HCT116 (cell line): ENCODE results near the gene ACOX3. TPM values are rescaled to one million over a fixed set of nuclear protein-coding genes. Genes with fewer than 3 reads are reported as not detected.

Source experiments
- ATAC-seq: fragments of 200-7000 bp; cut with Tn5 transposase; 2 replicates; pipeline ENCODE4 v1.9.1; 2020; ENCODE audit warnings: mild to moderate bottlenecking, moderate library complexity
- BruUV-seq: library from RNA; stranded (reverse); fragments of 400-500 nt; replicated peaks from 2 replicates; lab custom pipeline; 2021; lab: Mats Ljungman, UMichigan
- CTCF ChIA-PET: fragments of 300-600 bp; sonication (Branson Sonifier 250); formaldehyde crosslinking; loops from one replicate; lab custom pipeline; 2021; ENCODE audit warnings: antibody characterized with exemption; lab: Charles Lee
- POLR2A ChIA-PET: fragments of 300-600, 350-600 bp; sonication (Branson Sonifier 250); formaldehyde crosslinking; loops from one replicate; lab custom pipeline; 2021; ENCODE audit warnings: antibody characterized with exemption; lab: Charles Lee
- RAD21 ChIA-PET, 2 experiments: fragments of 300-600 bp; sonication (Branson Sonifier 250); formaldehyde crosslinking; loops; one replicate each; lab custom pipeline; 2023; ENCODE audit warnings: low total read pairs in 2 of 2; ENCODE audit not compliant: uncharacterized antibody in 2 of 2, unreplicated experiment in 2 of 2, low non-redundant PET in 1 of 2; lab: Charles Lee
- DNase-seq: peaks from one replicate; pipeline ENCODE4 v3.0.0-alpha.2; 2010; ENCODE audit warnings: low read depth, low spot score
- H2AFZ ChIP-seq: fragments of 200-600 bp; shearing (Covaris generic), sonication (generic); 2 replicates; pipeline ENCODE4 v1.6.1; 2017; ENCODE audit warnings: low read depth, mixed run types, mixed read lengths, antibody characterized with exemption, low read length; ENCODE audit not compliant: poor library complexity, severe bottlenecking
- H3K27ac ChIP-seq: 2 replicates; pipeline ENCODE4 v1.5.1; 2012; ENCODE audit warnings: low read depth, low read length
- H3K27me3 ChIP-seq: fragments of 200-600 bp; sonication (generic); 2 replicates; pipeline ENCODE4 v1.6.1; 2016; ENCODE audit warnings: mixed run types, low read length, mixed read lengths; ENCODE audit not compliant: insufficient read depth
- H3K36me3 ChIP-seq, 2 experiments: fragments of 200-500 bp in 1 of 2; fragments of 200-600 bp in 1 of 2; sonication (Bioruptor generic) in 1 of 2; sonication (generic) in 1 of 2; 2 replicates each; pipeline versions ENCODE4 v1.5.1 to v1.6.1; 2014 to 2016; ENCODE audit warnings: low read length in 2 of 2, inconsistent platforms in 1 of 2, mixed read lengths in 1 of 2, mixed run types in 1 of 2; ENCODE audit not compliant: insufficient read depth in 2 of 2, control insufficient read depth in 1 of 2
- H3K4me1 ChIP-seq, 2 experiments: fragments of 200-600 bp in 1 of 2; sonication (generic) in 1 of 2; 2 replicates each; pipeline versions ENCODE4 v1.5.1 to v1.6.1; 2012 to 2017; ENCODE audit warnings: low read length in 2 of 2, inconsistent platforms in 1 of 2, mild to moderate bottlenecking in 1 of 2, mixed read lengths in 1 of 2, mixed run types in 1 of 2, moderate library complexity in 1 of 2; ENCODE audit not compliant: insufficient read depth in 2 of 2, control insufficient read depth in 1 of 2
- H3K4me2 ChIP-seq: fragments of 200-600 bp; sonication (generic); 2 replicates; pipeline ENCODE4 v1.6.1; 2017; ENCODE audit warnings: mixed run types, low read length, mixed read lengths
- H3K4me3 ChIP-seq, 2 experiments: fragments of 200-600 bp in 1 of 2; sonication (generic) in 1 of 2; replicated peaks in 1 of 2; 2 replicates each; pipeline ENCODE4 v1.5.1; 2011 to 2016; ENCODE audit warnings: low read length in 2 of 2, control low read depth in 1 of 2, low read depth in 1 of 2, mild to moderate bottlenecking in 1 of 2, mixed read lengths in 1 of 2, mixed run types in 1 of 2
- H3K79me2 ChIP-seq: fragments of 200-600 bp; sonication (generic); 2 replicates; pipeline ENCODE4 v1.6.1; 2017; ENCODE audit warnings: mild to moderate bottlenecking, mixed run types, low read length, moderate library complexity, mixed read lengths; ENCODE audit not compliant: insufficient read depth
- H3K9ac ChIP-seq: fragments of 200-600 bp; sonication (generic); 2 replicates; pipeline ENCODE4 v1.6.1; 2016; ENCODE audit warnings: low read length, mixed read lengths
- H3K9me2 ChIP-seq: fragments of 200-600 bp; sonication (generic), shearing (Covaris generic); 2 replicates; pipeline ENCODE4 v1.6.1; 2017; ENCODE audit warnings: mixed run types, mild to moderate bottlenecking, moderate library complexity; ENCODE audit not compliant: insufficient read depth
- H3K9me3 ChIP-seq, 2 experiments: fragments of 200-500 bp in 1 of 2; fragments of 200-600 bp in 1 of 2; sonication (Bioruptor generic) in 1 of 2; sonication (generic) in 1 of 2; 2 replicates each; pipeline ENCODE4 v1.6.1; 2014 to 2017; ENCODE audit warnings: low read length in 2 of 2, mixed read lengths in 2 of 2, inconsistent platforms in 1 of 2, low read depth in 1 of 2, mild to moderate bottlenecking in 1 of 2, mixed run types in 1 of 2, moderate library complexity in 1 of 2; ENCODE audit not compliant: control insufficient read depth in 1 of 2, insufficient read depth in 1 of 2
- H4K20me1 ChIP-seq: fragments of 200-600 bp; sonication (generic), shearing (Covaris generic); 2 replicates; pipeline ENCODE4 v1.6.1; 2017; ENCODE audit warnings: mixed run types, mild to moderate bottlenecking, moderate library complexity; ENCODE audit not compliant: insufficient read depth
- ATF3 ChIP-seq: IDR thresholded peaks from 2 replicates; pipeline ENCODE4 v1.6.1; 2012
- CBX3 ChIP-seq: IDR thresholded peaks from 2 replicates; pipeline ENCODE4 v1.6.1; 2012; ENCODE audit warnings: low read depth
- EGR1 ChIP-seq: IDR thresholded peaks from 2 replicates; pipeline ENCODE4 v1.6.1; 2012; ENCODE audit warnings: low read depth
- ELF1 ChIP-seq: IDR thresholded peaks from 2 replicates; pipeline ENCODE4 v1.6.1; 2012; ENCODE audit warnings: low read depth, borderline replicate concordance
- EZH2 ChIP-seq: fragments of 200-600 bp; sonication (generic); IDR thresholded peaks from 2 replicates; pipeline ENCODE4 v1.6.1; 2017; ENCODE audit warnings: antibody characterized with exemption, mixed run types
- EZH2phosphoT487 ChIP-seq: fragments of 200-600 bp; IDR thresholded peaks from 2 replicates; pipeline ENCODE4 v1.6.1; 2018; ENCODE audit warnings: antibody characterized with exemption, borderline replicate concordance
- POLR2A ChIP-seq: IDR thresholded peaks from 2 replicates; pipeline ENCODE4 v1.7.0; 2011; ENCODE audit warnings: borderline replicate concordance; ENCODE audit not compliant: insufficient read depth, insufficient read length; ENCODE audit errors: extremely low read depth
- RAD21 ChIP-seq: IDR thresholded peaks from 2 replicates; pipeline ENCODE4 v1.6.1; 2012; ENCODE audit warnings: low read depth, mild to moderate bottlenecking
- SIN3A ChIP-seq: IDR thresholded peaks from 2 replicates; pipeline ENCODE4 v1.6.1; 2012; ENCODE audit warnings: low read depth
- SRF ChIP-seq: IDR thresholded peaks from 2 replicates; pipeline ENCODE4 v1.6.1; 2012; ENCODE audit warnings: low read depth
- ZNF274 ChIP-seq: fragments of 200-500 bp; sonication (Bioruptor generic); IDR thresholded peaks from 2 replicates; pipeline ENCODE4 v1.6.1; 2014; ENCODE audit warnings: mild to moderate bottlenecking, low read depth, low read length, inconsistent platforms
- intact Hi-C: fragments of 100-400 bp; cut with micrococcal nuclease; formaldehyde crosslinking; loops from 2 replicates; pipeline ENCODE4 v1.10.0; 2022
- total RNA-seq: library from RNA; stranded (reverse); gene quantifications from one replicate; pipeline ENCODE4 v1.2.1, GENCODE V29; 2021; ENCODE audit not compliant: unreplicated experiment
- TF ChIP-seq, protein P1 (sequence below), 3 experiments: fragments of 200-600 bp in 1 of 3; sonication (generic) in 1 of 3; IDR thresholded peaks in 2 of 3; conservative IDR thresholded peaks in 1 of 3; 2 replicates each; pipeline ENCODE4 v1.5.1; 2012 to 2017; ENCODE audit warnings: low read depth in 2 of 3, low read length in 2 of 3, antibody characterized with exemption in 1 of 3, borderline replicate concordance in 1 of 3, control low read depth in 1 of 3, mild to moderate bottlenecking in 1 of 3, mixed read lengths in 1 of 3, mixed run types in 1 of 3, moderate library complexity in 1 of 3; ENCODE audit not compliant: insufficient read depth in 1 of 3
- TF ChIP-seq, protein P2 (sequence below): IDR thresholded peaks from 2 replicates; pipeline ENCODE4 v1.6.1; 2012; ENCODE audit warnings: low read depth

Gene ACOX3
- total RNA-seq, 1 experiment from 2014 or later, result 16.9 TPM

GRCh38 chr4:8402640-8403039 lies 37.9 kb downstream of the ACOX3 start:
- Histone ChIP-seq H3K9me2 (no peaks in the 10 kb centered on the region), H3K27ac (no peak overlapping the region), H3K9me3 (no peaks in the 10 kb centered on the region), H2AFZ (no peak overlapping the region), H3K9ac (no peak overlapping the region), H3K36me3 (no peaks in the 10 kb centered on the region; a peak in 1 of 4 replicates), H3K79me2 (no peaks in the 10 kb centered on the region), H3K27me3 (no peaks in the 10 kb centered on the region), H3K4me1 (no peaks in the 10 kb centered on the region), H3K4me2 (no peak overlapping the region), H3K4me3 (no peak overlapping the region), H4K20me1 (no peaks in the 10 kb centered on the region)
- CTCF ChIA-PET, result interaction anchor here (0.6 to 3.5 kb wide), 8 partner anchors 8 to 226 kb away, joined by 3 to 34 read pairs (median 6); no protein-coding TSS in a partner anchor
- intact Hi-C loops, result loop anchor here (1.0 to 2.0 kb wide), 3 partner anchors 135 to 226 kb away; no protein-coding TSS in a partner anchor
- TF ChIP-seq ATF3 (no peak), POLR2A (no peak), EZH2 (no peak), ZNF274 (no peak), SIN3A (no peak), EGR1 (no peak), SRF (no peak), CBX3 (no peak)
- RAD21 ChIA-PET, result interaction anchor here in 1 of 2 experiments (2.4 kb wide), 1 partner anchor 136 kb away, joined by 7 read pairs; no protein-coding TSS in a partner anchor
- POLR2A ChIA-PET, result no interaction called here
- DNase-seq (no peak), ATAC-seq (no peak)
- no TSS peak for BruUV-seq

DNA sequence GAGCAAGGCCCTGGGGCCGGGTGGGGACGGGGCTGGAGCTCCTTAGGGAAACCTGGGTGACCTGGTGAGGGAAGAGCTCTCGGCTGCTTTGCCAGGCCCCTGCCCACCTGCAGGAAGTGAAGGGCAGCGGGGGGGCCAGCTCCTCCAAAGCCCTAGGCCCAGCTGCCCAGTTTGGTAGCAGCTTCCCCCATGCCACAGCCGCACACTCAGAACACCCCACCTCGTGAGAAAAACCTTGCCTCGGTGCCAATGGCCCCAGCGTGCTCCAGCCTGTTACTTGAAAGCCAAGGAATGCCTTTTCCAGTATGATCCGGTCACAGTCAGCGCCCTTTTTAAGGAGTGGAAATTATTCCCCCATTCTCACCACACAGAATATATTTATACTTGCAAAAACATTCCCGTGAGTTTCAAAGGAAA lies 38.3 kb downstream of the ACOX3 start:
- Histone ChIP-seq H2AFZ (no peak overlapping the region), H4K20me1 (no peaks in the 10 kb centered on the region), H3K9me2 (no peaks in the 10 kb centered on the region), H3K36me3 (no peaks in the 10 kb centered on the region; a peak in 1 of 4 replicates), H3K27ac (no peak overlapping the region), H3K9me3 (no peaks in the 10 kb centered on the region), H3K4me3 (no peak overlapping the region), H3K79me2 (no peaks in the 10 kb centered on the region), H3K27me3 (no peaks in the 10 kb centered on the region), H3K9ac (no peak overlapping the region)
- intact Hi-C loops, result loop anchor here (2.0 kb wide), 1 partner anchor 225 kb away; no protein-coding TSS in a partner anchor
- DNase-seq (no peak), ATAC-seq (no peak)
- ChIA-PET CTCF (interaction anchor here (1.2 to 3.5 kb wide), 4 partner anchors 9 to 225 kb away, joined by 8 to 34 read pairs (median 12); no protein-coding TSS in a partner anchor), RAD21 (interaction anchor here in 1 of 2 experiments (2.4 kb wide), 1 partner anchor 135 kb away, joined by 7 read pairs; no protein-coding TSS in a partner anchor), POLR2A (no interaction called here)
- no TSS peak for BruUV-seq
- TF ChIP-seq ELF1 (no peak), RAD21 (no peak), CBX3 (no peak), SIN3A (no peak), EZH2 (no peak), EZH2phosphoT487 (no peak), EGR1 (no peak)
- TF ChIP-seq, protein P1, sequence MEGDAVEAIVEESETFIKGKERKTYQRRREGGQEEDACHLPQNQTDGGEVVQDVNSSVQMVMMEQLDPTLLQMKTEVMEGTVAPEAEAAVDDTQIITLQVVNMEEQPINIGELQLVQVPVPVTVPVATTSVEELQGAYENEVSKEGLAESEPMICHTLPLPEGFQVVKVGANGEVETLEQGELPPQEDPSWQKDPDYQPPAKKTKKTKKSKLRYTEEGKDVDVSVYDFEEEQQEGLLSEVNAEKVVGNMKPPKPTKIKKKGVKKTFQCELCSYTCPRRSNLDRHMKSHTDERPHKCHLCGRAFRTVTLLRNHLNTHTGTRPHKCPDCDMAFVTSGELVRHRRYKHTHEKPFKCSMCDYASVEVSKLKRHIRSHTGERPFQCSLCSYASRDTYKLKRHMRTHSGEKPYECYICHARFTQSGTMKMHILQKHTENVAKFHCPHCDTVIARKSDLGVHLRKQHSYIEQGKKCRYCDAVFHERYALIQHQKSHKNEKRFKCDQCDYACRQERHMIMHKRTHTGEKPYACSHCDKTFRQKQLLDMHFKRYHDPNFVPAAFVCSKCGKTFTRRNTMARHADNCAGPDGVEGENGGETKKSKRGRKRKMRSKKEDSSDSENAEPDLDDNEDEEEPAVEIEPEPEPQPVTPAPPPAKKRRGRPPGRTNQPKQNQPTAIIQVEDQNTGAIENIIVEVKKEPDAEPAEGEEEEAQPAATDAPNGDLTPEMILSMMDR (IDR thresholded peaks at IDR 0.05 in 2 of 3, conservative IDR thresholded peaks at IDR 0.05 in 1 of 3; ENCODE audit: borderline replicate concordance in 1 of 3, insufficient read depth in 1 of 3, low read depth in 2 of 3, low read length in 2 of 3), result no peak
- TF ChIP-seq, protein P2, sequence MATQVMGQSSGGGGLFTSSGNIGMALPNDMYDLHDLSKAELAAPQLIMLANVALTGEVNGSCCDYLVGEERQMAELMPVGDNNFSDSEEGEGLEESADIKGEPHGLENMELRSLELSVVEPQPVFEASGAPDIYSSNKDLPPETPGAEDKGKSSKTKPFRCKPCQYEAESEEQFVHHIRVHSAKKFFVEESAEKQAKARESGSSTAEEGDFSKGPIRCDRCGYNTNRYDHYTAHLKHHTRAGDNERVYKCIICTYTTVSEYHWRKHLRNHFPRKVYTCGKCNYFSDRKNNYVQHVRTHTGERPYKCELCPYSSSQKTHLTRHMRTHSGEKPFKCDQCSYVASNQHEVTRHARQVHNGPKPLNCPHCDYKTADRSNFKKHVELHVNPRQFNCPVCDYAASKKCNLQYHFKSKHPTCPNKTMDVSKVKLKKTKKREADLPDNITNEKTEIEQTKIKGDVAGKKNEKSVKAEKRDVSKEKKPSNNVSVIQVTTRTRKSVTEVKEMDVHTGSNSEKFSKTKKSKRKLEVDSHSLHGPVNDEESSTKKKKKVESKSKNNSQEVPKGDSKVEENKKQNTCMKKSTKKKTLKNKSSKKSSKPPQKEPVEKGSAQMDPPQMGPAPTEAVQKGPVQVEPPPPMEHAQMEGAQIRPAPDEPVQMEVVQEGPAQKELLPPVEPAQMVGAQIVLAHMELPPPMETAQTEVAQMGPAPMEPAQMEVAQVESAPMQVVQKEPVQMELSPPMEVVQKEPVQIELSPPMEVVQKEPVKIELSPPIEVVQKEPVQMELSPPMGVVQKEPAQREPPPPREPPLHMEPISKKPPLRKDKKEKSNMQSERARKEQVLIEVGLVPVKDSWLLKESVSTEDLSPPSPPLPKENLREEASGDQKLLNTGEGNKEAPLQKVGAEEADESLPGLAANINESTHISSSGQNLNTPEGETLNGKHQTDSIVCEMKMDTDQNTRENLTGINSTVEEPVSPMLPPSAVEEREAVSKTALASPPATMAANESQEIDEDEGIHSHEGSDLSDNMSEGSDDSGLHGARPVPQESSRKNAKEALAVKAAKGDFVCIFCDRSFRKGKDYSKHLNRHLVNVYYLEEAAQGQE, result no peak
- TF ChIP-seq, all 23 proteins: peak for 0
- H3K4me1 ChIP-seq, result no peaks in the 10 kb centered on the region
- no peak overlapping the region for H3K4me2 ChIP-seq
